HCT116 (cell line): ENCODE measurements around the gene ODR4. TPM values are rescaled to one million over a fixed set of nuclear protein-coding genes. Genes with fewer than 3 reads are reported as not detected.

Experiments used
- ATAC-seq: fragments of 200-7000 bp; cut with Tn5 transposase; 2 replicates; pipeline ENCODE4 v1.9.1; 2020; ENCODE audit warnings: mild to moderate bottlenecking, moderate library complexity
- BruUV-seq: library from RNA; stranded (reverse); fragments of 400-500 nt; replicated peaks from 2 replicates; lab custom pipeline; 2021; lab: Mats Ljungman, UMichigan
- CTCF ChIA-PET: fragments of 300-600 bp; sonication (Branson Sonifier 250); formaldehyde crosslinking; loops from one replicate; lab custom pipeline; 2021; ENCODE audit warnings: antibody characterized with exemption; lab: Charles Lee
- POLR2A ChIA-PET: fragments of 300-600, 350-600 bp; sonication (Branson Sonifier 250); formaldehyde crosslinking; loops from one replicate; lab custom pipeline; 2021; ENCODE audit warnings: antibody characterized with exemption; lab: Charles Lee
- RAD21 ChIA-PET, 2 experiments: fragments of 300-600 bp; sonication (Branson Sonifier 250); formaldehyde crosslinking; loops; one replicate each; lab custom pipeline; 2023; ENCODE audit warnings: low total read pairs in 2 of 2; ENCODE audit not compliant: uncharacterized antibody in 2 of 2, unreplicated experiment in 2 of 2, low non-redundant PET in 1 of 2; lab: Charles Lee
- DNase-seq: peaks from one replicate; pipeline ENCODE4 v3.0.0-alpha.2; 2010; ENCODE audit warnings: low read depth, low spot score
- H2AFZ ChIP-seq: fragments of 200-600 bp; shearing (Covaris generic), sonication (generic); 2 replicates; pipeline ENCODE4 v1.6.1; 2017; ENCODE audit warnings: low read depth, mixed run types, mixed read lengths, antibody characterized with exemption, low read length; ENCODE audit not compliant: poor library complexity, severe bottlenecking
- H3K27ac ChIP-seq: 2 replicates; pipeline ENCODE4 v1.5.1; 2012; ENCODE audit warnings: low read depth, low read length
- H3K27me3 ChIP-seq: fragments of 200-600 bp; sonication (generic); 2 replicates; pipeline ENCODE4 v1.6.1; 2016; ENCODE audit warnings: mixed run types, low read length, mixed read lengths; ENCODE audit not compliant: insufficient read depth
- H3K36me3 ChIP-seq, 2 experiments: fragments of 200-500 bp in 1 of 2; fragments of 200-600 bp in 1 of 2; sonication (Bioruptor generic) in 1 of 2; sonication (generic) in 1 of 2; 2 replicates each; pipeline versions ENCODE4 v1.5.1 to v1.6.1; 2014 to 2016; ENCODE audit warnings: low read length in 2 of 2, inconsistent platforms in 1 of 2, mixed read lengths in 1 of 2, mixed run types in 1 of 2; ENCODE audit not compliant: insufficient read depth in 2 of 2, control insufficient read depth in 1 of 2
- H3K4me1 ChIP-seq, 2 experiments: fragments of 200-600 bp in 1 of 2; sonication (generic) in 1 of 2; 2 replicates each; pipeline versions ENCODE4 v1.5.1 to v1.6.1; 2012 to 2017; ENCODE audit warnings: low read length in 2 of 2, inconsistent platforms in 1 of 2, mild to moderate bottlenecking in 1 of 2, mixed read lengths in 1 of 2, mixed run types in 1 of 2, moderate library complexity in 1 of 2; ENCODE audit not compliant: insufficient read depth in 2 of 2, control insufficient read depth in 1 of 2
- H3K4me2 ChIP-seq: fragments of 200-600 bp; sonication (generic); 2 replicates; pipeline ENCODE4 v1.6.1; 2017; ENCODE audit warnings: mixed run types, low read length, mixed read lengths
- H3K4me3 ChIP-seq, 2 experiments: fragments of 200-600 bp in 1 of 2; sonication (generic) in 1 of 2; replicated peaks in 1 of 2; 2 replicates each; pipeline ENCODE4 v1.5.1; 2011 to 2016; ENCODE audit warnings: low read length in 2 of 2, control low read depth in 1 of 2, low read depth in 1 of 2, mild to moderate bottlenecking in 1 of 2, mixed read lengths in 1 of 2, mixed run types in 1 of 2
- H3K79me2 ChIP-seq: fragments of 200-600 bp; sonication (generic); 2 replicates; pipeline ENCODE4 v1.6.1; 2017; ENCODE audit warnings: mild to moderate bottlenecking, mixed run types, low read length, moderate library complexity, mixed read lengths; ENCODE audit not compliant: insufficient read depth
- H3K9ac ChIP-seq: fragments of 200-600 bp; sonication (generic); 2 replicates; pipeline ENCODE4 v1.6.1; 2016; ENCODE audit warnings: low read length, mixed read lengths
- H3K9me2 ChIP-seq: fragments of 200-600 bp; sonication (generic), shearing (Covaris generic); 2 replicates; pipeline ENCODE4 v1.6.1; 2017; ENCODE audit warnings: mixed run types, mild to moderate bottlenecking, moderate library complexity; ENCODE audit not compliant: insufficient read depth
- H3K9me3 ChIP-seq, 2 experiments: fragments of 200-500 bp in 1 of 2; fragments of 200-600 bp in 1 of 2; sonication (Bioruptor generic) in 1 of 2; sonication (generic) in 1 of 2; 2 replicates each; pipeline ENCODE4 v1.6.1; 2014 to 2017; ENCODE audit warnings: low read length in 2 of 2, mixed read lengths in 2 of 2, inconsistent platforms in 1 of 2, low read depth in 1 of 2, mild to moderate bottlenecking in 1 of 2, mixed run types in 1 of 2, moderate library complexity in 1 of 2; ENCODE audit not compliant: control insufficient read depth in 1 of 2, insufficient read depth in 1 of 2
- H4K20me1 ChIP-seq: fragments of 200-600 bp; sonication (generic), shearing (Covaris generic); 2 replicates; pipeline ENCODE4 v1.6.1; 2017; ENCODE audit warnings: mixed run types, mild to moderate bottlenecking, moderate library complexity; ENCODE audit not compliant: insufficient read depth
- CBX3 ChIP-seq: IDR thresholded peaks from 2 replicates; pipeline ENCODE4 v1.6.1; 2012; ENCODE audit warnings: low read depth
- CEBPB ChIP-seq: IDR thresholded peaks from 2 replicates; pipeline ENCODE4 v1.6.1; 2012; ENCODE audit warnings: low read depth
- CTCF ChIP-seq, 3 experiments: fragments of 200-600 bp in 1 of 3; sonication (generic) in 1 of 3; IDR thresholded peaks in 2 of 3; conservative IDR thresholded peaks in 1 of 3; 2 replicates each; pipeline ENCODE4 v1.5.1; 2012 to 2017; ENCODE audit warnings: low read depth in 2 of 3, low read length in 2 of 3, antibody characterized with exemption in 1 of 3, borderline replicate concordance in 1 of 3, control low read depth in 1 of 3, mild to moderate bottlenecking in 1 of 3, mixed read lengths in 1 of 3, mixed run types in 1 of 3, moderate library complexity in 1 of 3; ENCODE audit not compliant: insufficient read depth in 1 of 3
- ELF1 ChIP-seq: IDR thresholded peaks from 2 replicates; pipeline ENCODE4 v1.6.1; 2012; ENCODE audit warnings: low read depth, borderline replicate concordance
- EZH2 ChIP-seq: fragments of 200-600 bp; sonication (generic); IDR thresholded peaks from 2 replicates; pipeline ENCODE4 v1.6.1; 2017; ENCODE audit warnings: antibody characterized with exemption, mixed run types
- FOSL1 ChIP-seq: IDR thresholded peaks from 2 replicates; pipeline ENCODE4 v1.6.1; 2012; ENCODE audit warnings: low read depth
- MAX ChIP-seq: IDR thresholded peaks from 2 replicates; pipeline ENCODE4 v1.6.1; 2012
- RAD21 ChIP-seq: IDR thresholded peaks from 2 replicates; pipeline ENCODE4 v1.6.1; 2012; ENCODE audit warnings: low read depth, mild to moderate bottlenecking
- SIN3A ChIP-seq: IDR thresholded peaks from 2 replicates; pipeline ENCODE4 v1.6.1; 2012; ENCODE audit warnings: low read depth
- SRF ChIP-seq: IDR thresholded peaks from 2 replicates; pipeline ENCODE4 v1.6.1; 2012; ENCODE audit warnings: low read depth
- intact Hi-C: fragments of 100-400 bp; cut with micrococcal nuclease; formaldehyde crosslinking; loops from 2 replicates; pipeline ENCODE4 v1.10.0; 2022
- total RNA-seq: library from RNA; stranded (reverse); gene quantifications from one replicate; pipeline ENCODE4 v1.2.1, GENCODE V29; 2021; ENCODE audit not compliant: unreplicated experiment

Gene ODR4
- total RNA-seq, 1 experiment from 2014 or later: 18.4 TPM

GRCh38 chr1:186443638-186444037 lies 68.0 kb downstream of the ODR4 start:
- RAD21 ChIA-PET: no interaction called here
- CTCF ChIA-PET: no interaction called here
- H3K27me3 ChIP-seq: no peaks in the 10 kb centered on the region
- H3K4me2 ChIP-seq: no peak overlapping the region
- H3K9ac ChIP-seq: no peak overlapping the region
- BruUV-seq: no TSS peak
- H3K9me3 ChIP-seq: no peaks in the 10 kb centered on the region
- H4K20me1 ChIP-seq: no peaks in the 10 kb centered on the region
- intact Hi-C loops: no loop called here
- no peak overlapping the region for H3K27ac ChIP-seq
- ATAC-seq (no peak), DNase-seq (no peak)
- H3K9me2 ChIP-seq: no peaks in the 10 kb centered on the region
- TF ChIP-seq CEBPB: no peak
- no peak for TF ChIP-seq SIN3A
- TF ChIP-seq CBX3: no peak
- no peak for TF ChIP-seq FOSL1
- POLR2A ChIA-PET: no interaction called here
- no peak overlapping the region for H3K4me3 ChIP-seq
- no peaks in the 10 kb centered on the region for H3K36me3 ChIP-seq
- 0 out of 4 replicates have a peak, but pooled peaks cover 0 to 6% of the 10 kb centered on the region in 2 experiments for H3K4me1 ChIP-seq
- no peaks in the 10 kb centered on the region for H3K79me2 ChIP-seq
- H2AFZ ChIP-seq: no peak overlapping the region

- Histone ChIP-seq H3K36me3 (no peaks in the 10 kb centered on the region), H3K4me1 (0 out of 4 replicates have a peak, but pooled peaks cover 0 to 6% of the 10 kb centered on the region in 2 experiments), H4K20me1 (no peaks in the 10 kb centered on the region), H3K27me3 (no peaks in the 10 kb centered on the region), H3K27ac (no peak overlapping the region), H3K9me2 (no peaks in the 10 kb centered on the region), H3K9ac (no peak overlapping the region), H3K79me2 (no peaks in the 10 kb centered on the region), H2AFZ (no peak overlapping the region), H3K9me3 (no peaks in the 10 kb centered on the region), H3K4me3 (no peak overlapping the region), H3K4me2 (no peak overlapping the region)
- no peak for DNase-seq
- ChIA-PET RAD21 (no interaction called here), POLR2A (no interaction called here), CTCF (no interaction called here)
- intact Hi-C loops: no loop called here
- BruUV-seq: no TSS peak
- TF ChIP-seq EZH2 (no peak), CTCF (IDR thresholded peaks at IDR 0.05 in 2 of 3, conservative IDR thresholded peaks at IDR 0.05 in 1 of 3; ENCODE audit: borderline replicate concordance in 1 of 3, insufficient read depth in 1 of 3, low read depth in 2 of 3, low read length in 2 of 3) (no peak), CEBPB (no peak), ELF1 (no peak), FOSL1 (no peak), SRF (no peak), RAD21 (no peak), MAX (no peak)
- ATAC-seq: no peak
These were observed 70.5 kb downstream of the ODR4 start for GRCh38 chr1:186446152-186446551.
